Measurements from ENCODE around the gene HRH4.

Gene HRH4

DNA sequence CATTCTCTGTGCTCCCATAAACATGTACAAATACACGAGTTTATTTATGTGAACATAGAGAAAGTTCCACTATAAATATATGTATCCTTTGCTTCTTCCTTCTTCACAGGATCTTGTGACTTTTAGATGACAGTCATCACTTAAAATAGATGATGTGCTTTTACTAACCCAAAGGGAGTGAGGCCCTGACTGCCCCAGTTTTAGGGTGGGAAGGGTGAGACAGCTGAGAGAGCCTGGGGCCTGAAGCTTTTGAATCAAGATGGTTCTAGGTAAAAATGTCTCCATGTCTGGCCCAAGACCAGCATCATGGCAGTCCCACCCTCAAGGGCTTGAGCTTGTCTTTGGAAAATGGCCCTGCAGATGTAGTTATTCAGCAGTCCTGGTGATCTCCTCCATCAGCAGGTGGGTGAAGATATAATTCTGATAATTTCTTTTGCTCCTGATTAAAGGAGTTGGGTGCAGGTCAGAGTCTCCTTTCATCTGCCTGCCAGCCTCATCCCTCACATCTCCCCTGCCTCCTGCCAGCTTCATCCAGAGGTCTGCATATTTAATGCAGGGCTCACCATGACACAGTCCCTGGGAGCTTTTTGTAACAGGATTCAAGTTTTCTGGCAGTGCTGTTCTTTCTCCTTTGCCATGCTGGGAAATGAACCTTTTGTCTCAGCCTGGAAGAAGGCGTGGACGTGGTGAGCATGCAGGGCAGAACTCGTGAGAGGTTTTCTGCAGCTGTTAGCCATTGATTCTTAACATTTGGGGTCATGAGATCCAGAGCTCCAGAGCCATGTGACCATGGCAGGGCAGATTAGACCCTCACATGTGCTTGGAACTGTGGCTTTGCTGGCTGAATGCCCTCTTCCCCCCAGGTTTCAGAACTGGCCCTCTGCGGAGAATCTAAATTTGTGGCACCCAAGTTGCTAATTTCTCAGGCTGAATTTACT is 2.7 kb downstream of the HRH4 start:
- DNase-seq: peak in 6 of 51 donors; percentile 2 to 16 (median 6)

DNA sequence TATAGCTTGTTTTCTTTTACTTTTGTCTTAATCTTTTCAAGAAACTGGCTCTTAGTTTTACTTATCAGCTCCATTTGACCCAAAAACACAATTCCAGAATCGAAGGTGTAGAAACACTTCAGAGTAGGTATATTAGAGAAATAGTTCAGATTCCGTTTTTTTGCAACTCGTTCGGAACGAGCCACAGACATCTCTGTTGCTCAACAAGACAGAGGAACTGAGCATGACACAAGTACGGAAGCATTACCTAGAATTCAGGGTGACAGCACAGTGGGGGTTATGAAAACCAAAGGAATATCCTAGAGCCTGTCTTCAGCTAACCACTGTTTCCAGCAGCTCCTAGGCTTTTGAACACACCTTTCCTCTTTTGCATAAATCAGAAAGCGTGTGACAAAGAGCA is 5.0 kb downstream of the HRH4 start:
- no peak for DNase-seq

DNA sequence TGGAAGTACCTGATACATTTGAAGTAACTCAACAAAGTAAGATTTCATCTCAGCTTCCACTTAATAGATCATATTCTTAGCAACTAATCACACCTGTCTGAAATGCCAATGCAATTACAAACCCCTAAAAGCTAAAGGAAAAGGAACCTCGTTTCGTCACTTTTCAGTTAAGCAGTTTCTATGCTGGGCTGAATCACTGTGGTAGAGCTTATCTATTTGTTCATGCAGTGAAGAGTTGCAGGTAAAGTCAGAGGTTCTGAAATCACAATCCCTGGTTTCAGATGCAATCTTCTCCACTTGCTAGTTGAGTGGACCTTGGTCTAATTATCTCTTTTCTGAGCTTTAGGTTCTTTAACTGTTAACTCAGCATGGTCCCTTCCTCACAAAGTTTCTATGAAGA is 6.3 kb downstream of the HRH4 start:
- DNase-seq: no peak

DNA sequence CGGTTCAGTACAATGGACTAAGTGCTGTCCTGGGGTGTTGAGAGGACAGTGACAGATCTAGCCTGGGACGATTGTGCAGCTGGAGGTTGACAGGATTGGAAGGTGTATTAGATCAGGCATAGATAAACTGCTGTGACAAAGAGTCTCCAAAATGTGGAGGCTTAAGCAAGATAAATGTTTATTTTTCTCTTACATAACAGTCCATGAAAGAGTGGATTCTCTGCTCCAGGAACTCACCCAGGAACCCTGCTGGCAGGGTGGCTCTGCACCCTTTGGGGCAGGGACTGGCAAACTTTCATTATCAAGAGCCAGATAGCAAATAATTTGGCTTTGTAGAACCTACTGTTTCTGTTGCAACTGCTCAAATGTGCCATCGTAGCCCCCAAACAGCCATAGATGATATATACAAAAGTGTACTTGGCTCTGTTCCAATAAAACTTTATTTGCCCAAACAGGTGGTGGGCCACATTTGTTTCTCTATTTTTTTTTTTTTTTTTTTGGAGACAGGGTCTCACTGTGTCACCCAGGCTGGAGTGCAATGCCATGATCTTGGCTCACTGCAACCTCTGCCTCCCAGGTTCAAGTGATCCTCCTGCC is 9.7 kb downstream of the HRH4 start:
- no peak for DNase-seq

DNA sequence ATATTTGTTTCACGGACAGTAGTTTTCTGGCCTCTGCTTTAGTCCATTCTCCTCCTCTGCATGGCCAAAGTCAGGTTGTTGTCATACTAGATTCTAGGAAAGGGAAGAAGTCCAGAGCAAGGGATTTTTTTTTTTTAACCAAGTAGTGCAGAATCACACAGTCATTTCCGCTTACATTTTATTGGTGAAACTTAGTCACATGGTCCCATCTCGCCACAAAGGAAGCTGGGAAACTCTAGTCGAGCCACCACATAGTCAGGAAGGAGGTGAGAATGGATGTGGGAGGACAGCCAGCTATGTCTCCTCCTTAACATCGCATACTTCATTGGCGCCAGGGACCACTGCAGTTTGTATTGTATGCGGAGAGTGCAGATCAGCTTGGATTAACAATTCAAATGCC is 10.4 kb downstream of the HRH4 start:
- no peak for DNase-seq

DNA sequence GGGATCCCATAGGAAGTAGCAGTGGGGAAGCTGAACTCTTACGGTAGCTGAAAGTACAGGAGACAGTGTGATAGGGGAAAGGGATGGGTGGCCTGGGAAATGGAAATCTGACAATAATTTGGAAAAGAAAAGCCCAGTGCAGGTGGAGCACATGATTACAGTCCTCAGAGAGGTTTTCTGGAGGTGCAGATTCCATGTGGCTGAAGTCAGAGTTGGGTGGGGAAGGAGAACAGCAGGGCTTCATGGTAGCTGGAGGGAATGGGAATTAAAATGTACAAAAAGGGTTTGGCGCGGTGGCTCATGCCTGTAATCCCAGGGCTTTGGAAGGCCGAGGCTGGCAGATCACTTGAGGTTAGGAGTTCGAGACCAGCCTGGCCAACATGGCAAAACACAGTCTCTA is 12.2 kb downstream of the HRH4 start:
- no peak for DNase-seq

DNA sequence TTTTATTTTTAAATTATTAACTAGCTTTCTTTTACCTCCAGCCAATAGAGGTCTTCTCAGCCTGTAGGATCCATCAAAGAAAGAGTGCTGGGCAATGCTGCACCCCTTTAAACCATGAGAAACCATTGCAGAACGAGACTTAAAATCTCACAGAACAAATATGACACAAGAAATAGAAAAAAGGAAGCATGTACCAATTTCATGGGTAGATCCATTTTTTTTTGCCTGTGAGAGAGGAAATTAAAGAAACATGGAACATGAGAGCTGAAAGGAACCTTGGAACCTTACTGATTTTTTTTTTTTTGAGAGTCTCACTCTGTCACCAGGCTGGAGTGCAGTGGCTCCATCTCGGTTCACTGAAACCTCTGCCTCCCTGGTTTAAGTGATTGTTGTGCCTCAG is 14.0 kb downstream of the HRH4 start:
- no peak for DNase-seq

DNA sequence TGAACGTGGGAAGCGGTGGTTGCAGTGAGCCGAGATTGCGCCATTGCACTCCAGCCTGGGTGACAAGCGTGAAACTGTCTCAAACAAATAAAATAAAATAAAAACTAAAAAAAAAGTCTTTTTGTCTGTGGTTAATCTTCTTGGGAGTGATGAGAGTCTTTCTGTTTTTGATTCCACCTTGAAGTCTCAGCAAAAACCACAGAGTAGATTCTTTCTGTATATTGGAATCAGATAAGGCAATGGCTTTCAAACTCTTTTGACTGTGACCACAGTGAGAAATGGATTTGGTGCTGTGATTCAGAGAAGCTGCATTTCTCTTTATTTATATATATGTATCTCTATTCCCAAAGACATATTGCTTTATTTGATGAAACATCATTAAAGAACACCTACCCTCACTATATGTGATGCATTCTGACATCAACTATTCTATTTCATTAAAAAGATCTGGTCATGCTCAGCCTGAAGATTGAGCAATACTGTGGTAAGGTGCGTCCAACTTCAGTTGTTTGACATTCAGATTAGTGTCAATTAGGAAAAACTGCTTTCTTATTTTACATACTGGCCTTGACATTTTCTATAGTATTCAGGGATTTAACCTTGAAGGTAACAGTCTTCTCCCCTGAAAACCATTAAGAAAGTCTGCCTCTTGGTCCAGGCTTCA is 15.6 kb downstream of the HRH4 start:
- no peak for DNase-seq

DNA sequence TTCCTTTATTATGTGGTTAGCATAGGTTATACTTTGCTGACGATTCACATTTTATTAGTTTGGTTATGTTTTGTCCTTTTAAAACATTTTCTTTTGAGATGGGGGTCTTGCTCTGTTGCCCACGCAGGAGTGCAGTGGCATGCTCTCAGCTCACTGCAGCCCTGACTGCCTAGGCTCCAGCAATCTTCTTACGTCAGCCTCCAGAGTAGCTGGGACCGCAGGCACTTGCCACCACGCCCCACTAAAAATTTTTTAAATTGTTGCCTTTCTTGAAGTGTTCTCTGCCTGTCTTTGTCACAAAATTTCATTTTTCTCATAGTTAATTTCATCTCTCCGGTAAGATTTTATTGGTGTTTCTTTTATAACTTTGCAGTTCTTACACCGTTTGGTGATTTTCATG is 18.9 kb downstream of the HRH4 start:
- no peak for DNase-seq

DNA sequence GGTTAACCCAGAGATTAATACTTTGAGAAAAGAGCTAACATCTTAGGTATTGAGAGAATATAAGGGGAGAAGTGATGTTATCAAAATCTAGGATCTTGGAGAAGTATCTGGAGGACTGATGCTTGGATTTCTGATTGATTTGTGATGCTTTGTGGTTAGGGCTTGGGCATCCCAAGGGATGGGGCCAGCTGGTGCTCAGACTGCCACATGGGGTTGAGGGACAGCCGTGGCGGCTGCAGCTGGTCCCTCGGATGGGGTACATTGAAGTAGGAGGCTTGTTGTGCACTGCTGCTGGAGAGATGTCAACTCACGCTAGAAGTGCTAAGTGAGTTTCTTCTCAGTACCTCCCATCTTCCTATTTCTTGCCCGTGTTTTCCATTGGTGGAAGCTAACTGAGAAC is 22.4 kb downstream of the HRH4 start:
- no peak for DNase-seq

DNA sequence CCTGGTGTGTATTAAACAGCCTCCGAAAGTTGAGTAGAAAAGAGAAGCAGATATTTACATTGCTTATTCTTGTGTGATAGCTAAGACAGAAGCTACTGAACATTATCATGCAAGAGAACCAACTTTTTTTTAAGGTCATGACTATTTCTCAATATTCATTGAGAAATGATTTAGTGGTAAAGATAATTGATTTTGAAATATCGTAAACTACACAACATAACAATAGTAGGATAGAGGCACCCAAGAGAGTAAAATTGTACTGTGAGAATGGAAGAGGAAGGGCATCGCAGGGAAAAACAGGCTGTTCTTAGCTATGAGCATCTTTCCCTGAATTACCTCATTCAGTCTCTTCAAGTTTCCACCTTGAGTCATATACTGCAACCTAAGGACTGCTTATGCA is 25.2 kb downstream of the HRH4 start:
- no peak for DNase-seq

DNA sequence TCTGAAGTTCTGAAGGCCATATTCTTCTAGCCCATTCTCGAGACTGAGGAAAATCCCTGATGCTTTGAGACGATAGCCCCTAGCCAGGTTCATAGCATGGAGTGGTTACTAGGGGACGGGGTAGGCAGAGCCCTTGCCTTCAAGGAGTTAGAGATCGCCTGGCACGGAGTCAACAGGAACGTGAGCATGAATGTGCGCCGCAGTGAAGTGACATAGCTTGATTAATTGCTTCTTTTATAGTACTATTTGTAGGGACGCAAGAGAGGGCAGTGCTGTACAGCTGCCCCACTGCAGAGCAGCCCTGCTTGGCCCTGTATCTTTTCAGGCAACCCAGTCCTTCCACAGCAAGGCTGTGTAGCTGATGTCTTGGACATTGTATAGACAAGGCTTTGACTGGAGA is 26.2 kb downstream of the HRH4 start:
- DNase-seq: no peak

DNA sequence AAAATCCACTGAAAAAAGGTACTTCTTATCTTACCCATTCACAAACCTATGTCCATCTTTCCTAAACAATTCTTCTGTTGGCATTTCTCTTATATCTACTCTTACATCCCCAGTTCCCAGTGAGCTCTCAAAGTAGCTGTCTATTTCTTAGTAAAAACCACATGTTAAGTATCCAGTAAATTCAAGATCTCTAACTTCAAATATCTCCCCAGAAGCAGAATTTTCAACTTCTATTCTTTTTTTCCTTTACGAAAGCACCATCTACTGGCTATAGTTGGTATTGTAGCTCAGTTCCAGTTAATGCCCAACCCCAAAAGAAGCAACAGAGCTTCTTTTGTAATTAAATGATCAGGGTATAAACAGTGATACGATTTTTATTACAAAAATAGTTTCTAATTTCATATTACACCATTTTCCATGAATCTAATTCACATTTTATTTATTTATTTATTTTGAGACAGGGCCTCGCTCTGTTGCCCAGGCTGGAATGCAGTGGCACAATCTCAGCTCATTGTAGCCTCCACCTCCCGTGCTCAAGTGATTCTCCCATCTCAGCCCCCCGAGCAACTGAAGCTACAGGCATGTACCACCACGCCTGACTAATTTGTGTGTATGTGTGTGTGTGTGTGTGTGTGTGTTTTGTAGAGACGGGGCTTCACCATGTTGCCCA is 28.5 kb downstream of the HRH4 start:
- DNase-seq: peak in 1 of 51 donors; percentile 39

DNA sequence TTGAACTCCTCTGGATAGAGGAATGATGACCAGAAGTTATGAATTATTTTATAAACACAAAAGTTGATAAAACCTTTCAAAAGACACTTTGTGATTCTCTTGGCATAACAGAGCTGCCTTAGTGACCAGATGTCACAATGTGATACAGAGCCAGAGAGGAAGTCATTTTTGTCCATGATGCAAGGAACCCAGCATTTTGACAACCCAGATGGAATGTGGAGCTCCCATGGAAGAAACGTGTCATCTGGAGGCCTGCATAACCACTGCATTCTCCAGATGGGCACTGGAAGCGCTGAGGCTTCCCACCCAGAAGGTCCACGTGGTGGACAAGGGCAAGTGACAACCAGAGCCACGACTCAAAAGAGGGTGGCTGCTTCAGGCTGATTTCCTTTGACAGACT is 30.1 kb downstream of the HRH4 start:
- DNase-seq: no peak

DNA sequence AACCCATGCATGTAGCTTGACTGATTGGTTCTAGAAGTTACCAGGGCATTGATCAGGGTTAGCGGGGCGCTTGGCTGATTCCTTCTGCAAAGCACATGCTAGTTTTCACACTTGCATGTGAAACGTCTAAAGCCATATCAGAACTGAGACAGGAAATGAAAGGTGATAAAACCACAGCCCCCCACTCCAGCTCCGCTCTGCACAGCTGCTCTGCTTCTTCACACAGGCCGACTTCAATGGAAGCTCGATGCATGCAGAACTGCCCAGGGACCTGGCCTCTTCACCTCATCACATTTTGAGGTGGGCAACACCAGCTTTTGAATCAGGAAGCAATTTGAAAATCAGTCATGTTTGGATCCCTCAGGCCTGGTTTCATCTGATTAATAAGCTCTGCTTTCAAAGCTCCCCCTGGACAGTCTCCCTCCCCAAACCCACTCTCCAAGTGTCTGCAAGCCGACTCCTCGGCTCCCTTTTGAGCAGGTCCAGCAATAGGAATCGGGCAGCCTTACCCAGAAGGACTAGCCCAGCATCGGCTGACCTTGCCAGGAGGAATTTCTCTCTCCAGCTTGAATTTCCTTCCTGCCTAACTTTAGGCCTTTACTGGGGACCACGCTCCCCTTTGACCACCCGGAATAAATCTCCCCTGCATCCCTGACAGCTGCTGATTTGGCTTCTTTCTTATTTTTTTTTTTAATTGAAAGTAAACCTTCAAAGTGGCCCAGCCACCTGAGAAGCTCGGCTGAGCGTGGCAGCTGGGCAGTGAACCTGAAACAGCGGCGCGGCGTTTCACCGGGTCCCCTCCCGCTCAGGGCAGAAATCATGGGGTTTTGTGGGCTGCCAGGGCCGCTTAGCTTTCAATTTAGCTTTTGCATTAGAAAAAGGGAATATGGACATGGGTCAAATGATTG is 31.7 kb downstream of the HRH4 start:
- DNase-seq: no peak

DNA sequence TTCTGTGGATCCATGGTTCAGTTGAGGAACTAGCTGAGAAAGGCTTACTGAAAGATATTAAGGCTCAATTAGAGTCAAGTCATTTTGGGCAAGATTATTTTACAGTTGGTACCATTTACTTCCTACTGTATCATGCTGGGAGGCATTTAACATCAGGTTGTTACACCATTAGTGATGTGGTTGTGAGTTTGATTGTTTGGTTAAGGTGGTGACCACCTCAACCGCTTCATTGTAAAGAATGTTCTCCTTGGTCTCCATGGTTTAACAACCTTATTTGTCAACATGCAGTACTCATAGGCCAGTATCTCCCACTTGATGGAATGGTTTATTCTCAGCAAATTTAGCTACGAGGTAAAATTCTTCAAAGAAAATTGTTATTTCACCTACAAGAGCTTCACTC is 34.1 kb downstream of the HRH4 start:
- DNase-seq: no peak

DNA sequence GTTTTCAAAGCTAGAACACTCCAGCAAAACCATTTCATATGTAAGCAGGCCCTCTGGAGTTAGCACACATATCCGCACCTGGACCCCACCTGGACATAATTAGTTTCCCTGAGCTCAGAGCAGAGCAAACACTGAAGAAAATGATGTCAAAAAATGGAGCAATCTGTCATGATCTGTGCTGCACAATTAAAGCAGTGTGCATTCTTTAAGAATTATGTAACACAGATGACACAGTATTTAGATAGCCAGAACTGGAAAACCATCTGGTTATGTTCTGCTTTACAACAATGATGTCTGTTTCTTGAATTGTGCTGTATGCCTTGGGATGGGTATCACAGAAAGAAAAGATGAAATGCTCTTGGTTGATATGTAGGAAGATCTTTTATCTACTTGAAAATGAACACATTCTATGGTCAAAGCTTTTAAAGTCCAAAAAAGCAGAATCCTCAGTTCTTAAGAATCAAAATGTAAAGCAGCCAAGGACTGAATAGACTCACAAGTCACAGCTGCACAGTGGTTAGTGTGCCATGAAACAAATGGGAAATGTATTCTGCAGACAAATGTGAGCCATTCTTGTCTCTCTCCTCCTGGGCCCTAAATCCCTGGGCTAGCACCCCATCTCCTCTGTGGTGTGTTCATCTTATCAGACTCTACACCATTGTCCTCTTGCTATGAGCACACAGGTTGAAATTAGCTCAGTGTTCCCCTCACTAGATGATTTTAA is 36.8 kb downstream of the HRH4 start:
- DNase-seq: no peak

DNA sequence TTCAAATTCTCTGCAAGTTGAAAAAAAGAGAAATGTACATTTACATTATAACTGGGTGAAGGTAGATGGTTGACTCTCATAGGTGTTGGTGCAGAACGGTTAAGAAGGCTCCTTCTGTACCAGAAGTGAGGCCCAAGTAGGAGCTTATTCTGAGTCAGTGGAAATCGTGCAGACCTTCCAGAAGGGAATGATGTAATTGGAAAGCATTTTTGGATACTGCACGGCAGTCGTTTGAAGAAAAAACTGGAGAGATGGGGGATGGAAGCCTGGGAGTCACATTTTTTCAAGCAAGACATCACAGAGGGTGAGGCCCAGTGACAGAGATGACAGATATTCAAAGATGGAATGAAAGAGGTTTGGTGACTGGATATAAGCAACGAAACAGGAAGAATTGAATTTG is 39.4 kb downstream of the HRH4 start:
- no peak for DNase-seq

DNA sequence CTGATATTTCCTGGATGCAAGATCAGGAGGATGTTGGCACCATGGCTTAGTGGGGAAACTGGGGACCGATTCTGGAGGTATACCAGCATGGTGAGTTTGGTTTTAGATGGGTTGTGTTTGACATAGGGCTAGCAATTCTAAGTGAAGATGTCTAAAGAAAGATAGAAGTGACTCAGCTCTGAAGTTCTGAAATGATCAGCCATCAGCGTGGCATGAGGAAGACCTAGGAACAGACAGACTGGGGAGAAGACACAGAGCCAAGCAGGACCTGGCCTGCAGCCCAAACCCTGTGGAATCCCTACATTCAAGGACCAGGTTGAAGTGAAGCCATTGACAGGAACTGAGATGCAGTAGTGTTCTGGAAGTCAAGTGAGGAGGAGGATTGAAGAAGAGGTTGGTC is 39.8 kb downstream of the HRH4 start:
- DNase-seq: no peak

DNA sequence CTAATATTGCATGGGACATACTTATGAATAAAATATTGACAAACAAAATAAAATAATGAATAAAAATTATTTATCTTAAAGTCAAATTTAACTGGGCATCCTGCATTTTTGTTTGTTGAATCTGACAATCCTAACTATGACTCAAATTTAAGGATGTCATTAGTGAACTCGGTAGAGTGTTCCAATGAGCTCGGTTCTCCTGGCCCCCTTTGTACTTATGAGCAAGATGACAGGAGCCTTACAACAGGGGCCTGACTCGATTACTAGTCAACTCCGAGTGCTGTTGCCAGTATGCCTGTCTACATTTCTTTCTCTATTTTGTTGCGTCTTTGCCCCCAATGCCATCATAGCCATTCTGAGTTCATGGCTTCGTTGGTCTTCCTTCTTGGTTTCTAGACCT is 40.3 kb downstream of the HRH4 start:
- no peak for DNase-seq
